ENCODE results near the gene RAPGEF3. TPM values are rescaled to one million over a fixed set of nuclear protein-coding genes. Genes with fewer than 3 reads are reported as not detected.

RAPGEF3 gene
- polyA plus RNA-seq, 4 donors: 2.5 to 19.8 (median 4.3) TPM

DNA sequence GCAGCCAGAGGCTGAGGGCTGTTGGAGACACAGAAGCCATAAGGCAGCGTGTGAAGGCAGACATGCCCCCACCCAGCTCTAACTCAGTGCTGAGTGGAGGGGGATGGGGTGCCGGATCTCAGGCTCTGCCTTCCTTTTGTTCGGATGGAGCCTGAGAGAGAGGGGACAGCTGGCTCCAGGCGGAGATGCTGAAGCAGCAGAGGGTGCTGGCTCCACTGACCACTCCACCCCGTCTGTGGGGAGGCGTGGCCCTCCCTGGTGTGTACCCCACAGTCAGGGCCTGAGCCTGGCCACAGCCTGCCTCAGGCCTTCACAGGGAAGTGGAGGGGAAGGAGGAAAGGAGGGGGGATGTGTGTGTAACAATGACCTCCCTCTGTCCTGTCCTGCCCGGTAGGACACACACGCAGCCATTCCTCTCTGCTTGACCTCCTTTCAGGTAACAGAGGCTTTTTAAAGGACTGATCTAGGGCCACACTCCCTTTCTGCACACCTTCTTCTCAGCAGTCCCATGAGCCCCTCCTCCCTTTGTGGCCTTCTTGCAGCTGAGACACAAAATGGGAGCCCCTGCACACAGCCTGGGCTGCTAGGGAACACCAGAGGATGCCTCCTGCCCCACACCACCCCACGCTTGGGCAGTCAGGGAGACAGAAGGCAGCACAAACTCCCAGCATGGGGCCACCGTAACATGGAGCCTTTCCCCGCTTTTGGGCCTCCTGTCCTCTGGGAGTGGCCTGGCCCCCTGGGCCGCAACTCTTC is 23.8 kb downstream of the RAPGEF3 start:
- FAIRE-seq (no peak), DNase-seq (no peak)
- H3K36me3 ChIP-seq (ENCODE audit: control insufficient read depth in 3 of 3, insufficient read depth in 2 of 3, low read depth in 1 of 3, low read length in 3 of 3): no peaks in the 10 kb centered on the region
- peak overlapping the region in 2 of 3 donors; percentile 1 to 63 for H3K27ac ChIP-seq (ENCODE audit: low read depth in 1 of 3, low read length in 2 of 3)
- H3K4me1 ChIP-seq (ENCODE audit: control insufficient read depth in 3 of 3, insufficient read depth in 2 of 3, low read depth in 1 of 3, low read length in 2 of 3): peaks cover 0 to 13% (median 4%) of the 10 kb centered on the region in 3 donors
- H3K4me3 ChIP-seq (ENCODE audit: low read depth in 1 of 3, low read length in 3 of 3): no peak overlapping the region
- H3K27me3 ChIP-seq (ENCODE audit: control insufficient read depth in 3 of 3, insufficient read depth in 3 of 3, low read length in 3 of 3): no peaks in the 10 kb centered on the region
- 71 to 84% (median 84%) methylated on average over 11 to 12 of the region's 12 CpGs for WGBS, 3 donors
- H3K9me3 ChIP-seq (ENCODE audit: control insufficient read depth in 2 of 2, insufficient read depth in 1 of 2, low read depth in 1 of 2, low read length in 1 of 2): no peaks in the 10 kb centered on the region

DNA sequence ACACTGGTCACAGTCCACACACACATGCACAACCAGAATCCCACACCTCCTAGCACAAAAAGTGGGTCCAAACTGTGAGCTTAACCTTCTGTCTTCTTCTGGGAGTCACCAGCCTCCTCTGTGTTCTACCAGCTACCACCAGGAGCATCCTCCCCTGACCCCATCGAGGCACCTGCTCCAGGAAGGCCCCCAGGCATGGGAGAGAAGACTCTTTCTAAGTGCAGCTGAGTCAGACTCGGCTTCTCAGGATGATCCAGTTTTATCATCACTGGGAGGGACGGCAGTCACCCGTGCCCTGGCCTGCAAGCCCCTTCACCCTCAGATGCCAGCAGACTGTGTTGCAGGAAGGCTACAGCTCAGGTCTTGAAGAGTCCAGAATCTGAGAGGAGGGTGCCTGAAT is 25.5 kb downstream of the RAPGEF3 start:
- 85 to 88% (median 87%) methylated on average over 4 of the region's 4 CpGs for WGBS, 3 donors

DNA sequence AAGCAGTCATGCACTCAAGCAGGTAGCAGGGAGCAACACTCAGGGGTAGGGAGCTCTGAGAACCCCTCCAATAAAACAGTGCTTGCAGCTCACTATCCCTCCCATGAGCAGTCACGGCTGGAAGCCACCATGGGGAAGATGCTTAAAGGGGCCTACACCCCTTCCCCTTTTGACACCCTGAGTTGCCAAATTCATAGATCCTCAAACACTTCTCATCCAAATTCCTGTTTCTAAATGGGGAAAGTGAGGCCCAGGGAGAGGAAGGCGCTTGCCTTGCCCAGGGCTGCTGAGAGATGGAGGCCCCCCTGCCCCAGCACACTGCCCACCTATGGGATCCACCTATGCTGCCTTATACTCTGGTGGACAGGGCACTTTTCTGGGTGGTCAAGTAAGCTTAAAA is 26.2 kb downstream of the RAPGEF3 start:
- Histone ChIP-seq H3K4me1 (ENCODE audit: control insufficient read depth in 3 of 3, insufficient read depth in 2 of 3, low read depth in 1 of 3, low read length in 2 of 3) (peaks cover 0 to 13% (median 4%) of the 10 kb centered on the region in 3 donors), H3K9me3 (ENCODE audit: control insufficient read depth in 2 of 2, insufficient read depth in 1 of 2, low read depth in 1 of 2, low read length in 1 of 2) (no peaks in the 10 kb centered on the region), H3K4me3 (ENCODE audit: low read depth in 1 of 3, low read length in 3 of 3) (no peak overlapping the region), H3K27me3 (ENCODE audit: control insufficient read depth in 3 of 3, insufficient read depth in 3 of 3, low read length in 3 of 3) (no peaks in the 10 kb centered on the region), H3K27ac (ENCODE audit: low read depth in 1 of 3, low read length in 2 of 3) (no peak overlapping the region), H3K36me3 (ENCODE audit: control insufficient read depth in 3 of 3, insufficient read depth in 2 of 3, low read depth in 1 of 3, low read length in 3 of 3) (no peaks in the 10 kb centered on the region)
- no peak for DNase-seq
- WGBS, 3 donors: 77 to 89% (median 83%) methylated on average over 2 of the region's 2 CpGs
- FAIRE-seq: no peak

More for the DNA sequence above, 25.5 kb downstream of the RAPGEF3 start:
- Histone ChIP-seq H3K9me3 (ENCODE audit: control insufficient read depth in 2 of 2, insufficient read depth in 1 of 2, low read depth in 1 of 2, low read length in 1 of 2) (no peaks in the 10 kb centered on the region), H3K36me3 (ENCODE audit: control insufficient read depth in 3 of 3, insufficient read depth in 2 of 3, low read depth in 1 of 3, low read length in 3 of 3) (no peaks in the 10 kb centered on the region), H3K27me3 (ENCODE audit: control insufficient read depth in 3 of 3, insufficient read depth in 3 of 3, low read length in 3 of 3) (no peaks in the 10 kb centered on the region), H3K4me1 (ENCODE audit: control insufficient read depth in 3 of 3, insufficient read depth in 2 of 3, low read depth in 1 of 3, low read length in 2 of 3) (peaks cover 0 to 13% (median 4%) of the 10 kb centered on the region in 3 donors), H3K4me3 (ENCODE audit: low read depth in 1 of 3, low read length in 3 of 3) (no peak overlapping the region), H3K27ac (ENCODE audit: low read depth in 1 of 3, low read length in 2 of 3) (no peak overlapping the region)
- DNase-seq: no peak
- FAIRE-seq: no peak

DNA sequence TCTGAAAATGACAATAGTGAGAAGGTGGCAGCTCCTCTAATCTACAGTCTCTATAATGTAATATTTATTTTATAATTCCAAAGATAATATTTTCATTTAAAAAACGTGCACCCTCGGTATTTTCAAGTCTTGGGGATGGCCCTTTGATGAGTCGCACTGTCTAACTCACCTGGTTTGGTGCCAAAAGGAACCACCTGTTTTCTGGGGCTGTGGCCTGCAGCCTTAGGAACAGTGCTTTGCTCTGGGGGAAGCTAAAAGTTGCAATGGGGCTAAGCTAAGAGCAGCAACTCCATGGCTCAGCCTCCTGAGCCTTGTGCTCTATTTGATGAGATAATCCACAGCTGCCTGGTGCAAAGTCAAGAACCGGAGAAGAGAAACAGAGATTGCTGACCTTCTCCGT is 27.0 kb downstream of the RAPGEF3 start:
- Histone ChIP-seq H3K36me3 (ENCODE audit: control insufficient read depth in 3 of 3, insufficient read depth in 2 of 3, low read depth in 1 of 3, low read length in 3 of 3) (no peaks in the 10 kb centered on the region), H3K9me3 (ENCODE audit: control insufficient read depth in 2 of 2, insufficient read depth in 1 of 2, low read depth in 1 of 2, low read length in 1 of 2) (no peaks in the 10 kb centered on the region), H3K4me1 (ENCODE audit: control insufficient read depth in 3 of 3, insufficient read depth in 2 of 3, low read depth in 1 of 3, low read length in 2 of 3) (peaks cover 0 to 12% (median 4%) of the 10 kb centered on the region in 3 donors), H3K27me3 (ENCODE audit: control insufficient read depth in 3 of 3, insufficient read depth in 3 of 3, low read length in 3 of 3) (no peaks in the 10 kb centered on the region), H3K4me3 (ENCODE audit: low read depth in 1 of 3, low read length in 3 of 3) (no peak overlapping the region), H3K27ac (ENCODE audit: low read depth in 1 of 3, low read length in 2 of 3) (no peak overlapping the region)
- FAIRE-seq (no peak), DNase-seq (no peak)
- WGBS, 3 donors: 59 to 77% (median 69%) methylated on average over 5 of the region's 5 CpGs

DNA sequence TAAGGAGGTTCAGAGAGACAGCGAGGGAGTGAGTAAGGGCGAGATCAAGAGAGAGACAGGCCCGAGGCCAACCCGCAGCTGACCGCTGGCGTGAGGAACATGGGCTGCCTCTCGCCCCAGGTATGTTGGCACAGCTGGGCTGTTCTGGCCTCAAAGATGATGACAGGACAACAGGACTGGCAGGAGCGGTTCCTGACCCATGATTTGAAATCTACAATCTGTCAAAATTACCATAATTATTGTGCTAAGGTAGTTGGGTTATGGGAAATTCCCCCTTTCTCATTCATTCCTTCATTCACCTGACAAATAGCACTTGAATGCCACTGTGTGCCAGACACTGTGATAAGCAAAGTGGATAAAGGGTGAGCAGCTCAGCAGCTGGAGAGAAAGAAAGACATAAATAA is 28.3 kb downstream of the RAPGEF3 start:
- H3K36me3 ChIP-seq (ENCODE audit: control insufficient read depth in 3 of 3, insufficient read depth in 2 of 3, low read depth in 1 of 3, low read length in 3 of 3): no peaks in the 10 kb centered on the region
- DNase-seq (no peak), FAIRE-seq (no peak)
- H3K4me1 ChIP-seq (ENCODE audit: control insufficient read depth in 3 of 3, insufficient read depth in 2 of 3, low read depth in 1 of 3, low read length in 2 of 3): peaks cover 0 to 3% (median 0%) of the 10 kb centered on the region in 3 donors
- H3K4me3 ChIP-seq (ENCODE audit: low read depth in 1 of 3, low read length in 3 of 3): no peak overlapping the region
- H3K27ac ChIP-seq (ENCODE audit: low read depth in 1 of 3, low read length in 2 of 3): no peak overlapping the region
- WGBS, 3 donors: 71 to 87% (median 83%) methylated on average over 8 of the region's 8 CpGs
- no peaks in the 10 kb centered on the region for H3K9me3 ChIP-seq (ENCODE audit: control insufficient read depth in 2 of 2, insufficient read depth in 1 of 2, low read depth in 1 of 2, low read length in 1 of 2)
- H3K27me3 ChIP-seq (ENCODE audit: control insufficient read depth in 3 of 3, insufficient read depth in 3 of 3, low read length in 3 of 3): no peaks in the 10 kb centered on the region

DNA sequence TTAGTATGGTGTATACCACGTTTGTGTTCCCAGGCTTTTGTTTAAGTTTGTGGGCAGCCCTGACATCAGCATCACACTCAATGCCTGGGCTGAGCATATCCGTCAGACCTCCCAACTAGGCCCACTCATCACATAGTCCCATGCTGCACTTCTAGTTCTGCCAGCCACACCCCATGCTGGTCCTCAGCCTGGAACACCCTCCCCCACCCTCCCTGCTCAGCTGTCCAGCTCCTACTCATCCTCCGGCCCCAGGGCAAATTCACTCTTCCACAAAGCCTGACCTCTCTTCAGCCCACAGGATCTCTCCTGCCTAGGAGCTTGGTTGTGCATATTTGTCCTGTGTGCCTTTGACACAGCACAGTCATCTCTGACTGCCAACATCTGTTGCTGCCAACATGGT is 29.4 kb downstream of the RAPGEF3 start:
- Histone ChIP-seq H3K9me3 (ENCODE audit: control insufficient read depth in 2 of 2, insufficient read depth in 1 of 2, low read depth in 1 of 2, low read length in 1 of 2) (no peaks in the 10 kb centered on the region), H3K36me3 (ENCODE audit: control insufficient read depth in 3 of 3, insufficient read depth in 2 of 3, low read depth in 1 of 3, low read length in 3 of 3) (no peaks in the 10 kb centered on the region), H3K27me3 (ENCODE audit: control insufficient read depth in 3 of 3, insufficient read depth in 3 of 3, low read length in 3 of 3) (no peaks in the 10 kb centered on the region), H3K4me3 (ENCODE audit: low read depth in 1 of 3, low read length in 3 of 3) (no peak overlapping the region), H3K27ac (ENCODE audit: low read depth in 1 of 3, low read length in 2 of 3) (no peak overlapping the region), H3K4me1 (ENCODE audit: control insufficient read depth in 3 of 3, insufficient read depth in 2 of 3, low read depth in 1 of 3, low read length in 2 of 3) (no peaks in the 10 kb centered on the region)
- FAIRE-seq: no peak
- no peak for DNase-seq
- 66 to 73% (median 68%) methylated on average over 3 of the region's 3 CpGs for WGBS, 3 donors

DNA sequence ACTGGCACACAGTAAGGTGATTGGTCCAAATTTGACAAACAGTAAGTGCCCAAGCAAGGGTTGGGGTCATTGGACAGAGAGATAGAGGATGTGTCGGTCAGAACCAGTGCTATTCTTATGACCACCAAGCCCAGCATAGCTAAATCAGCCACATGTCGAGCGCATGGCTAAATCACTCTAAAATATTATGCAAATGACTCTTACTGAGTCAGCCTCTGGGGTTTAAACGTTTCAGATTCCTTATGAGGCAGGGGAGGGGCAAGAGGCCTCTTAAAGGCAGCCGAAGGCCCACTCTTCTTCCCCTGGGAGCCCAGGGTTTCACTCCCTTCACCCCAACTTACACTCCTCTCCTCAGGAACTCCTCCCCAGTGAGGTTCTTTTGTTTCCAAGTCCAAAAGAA is 32.8 kb downstream of the RAPGEF3 start:
- no peak overlapping the region for H3K27ac ChIP-seq (ENCODE audit: low read depth in 1 of 3, low read length in 2 of 3)
- FAIRE-seq: no peak
- no peak for DNase-seq

DNA sequence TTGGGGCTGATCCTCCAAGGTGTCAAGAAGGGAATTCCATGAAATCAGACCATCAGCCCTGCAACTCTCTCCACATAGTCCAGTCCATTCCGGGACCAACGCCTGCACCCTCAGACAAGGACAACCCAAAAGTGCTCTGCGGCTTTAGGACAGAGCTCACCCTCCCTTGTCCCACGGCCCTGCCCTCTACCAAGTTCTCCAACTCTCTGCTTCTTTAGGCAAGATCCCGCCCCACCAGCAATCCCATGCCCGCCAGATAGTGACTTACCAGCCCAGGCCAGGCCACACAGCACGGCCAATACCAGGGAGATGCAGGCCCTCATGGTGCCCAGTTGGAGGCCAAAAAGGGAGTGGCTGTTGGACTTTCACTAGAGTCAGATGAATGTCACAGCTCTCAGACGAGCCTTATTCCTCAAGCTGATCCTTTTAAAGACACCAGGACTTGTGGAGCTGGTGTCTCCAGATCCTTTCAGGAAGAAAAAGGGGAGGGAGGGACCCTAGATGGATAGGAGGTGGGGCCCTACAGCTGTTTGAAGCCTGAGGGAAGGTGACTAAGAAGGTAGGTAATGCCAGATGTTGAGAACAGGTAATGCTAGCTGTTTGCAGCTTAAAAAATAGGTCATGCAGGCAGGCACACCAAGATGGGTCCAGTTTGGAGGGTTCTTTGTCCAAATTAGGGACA is 33.4 kb downstream of the RAPGEF3 start, which contains the start of gene ENDOU:
TSS of gene ENDOU (minus strand) at position 400 of the 682 bp plus-strand sequence. CDS start at position 323, 77 bp downstream.
- DNase-seq (no peak), FAIRE-seq (no peak)
- H3K4me3 ChIP-seq (ENCODE audit: low read depth in 1 of 3, low read length in 3 of 3): no peak within 1 kb of the TSS
- no peaks in the 10 kb centered on the region for H3K9me3 ChIP-seq (ENCODE audit: control insufficient read depth in 2 of 2, insufficient read depth in 1 of 2, low read depth in 1 of 2, low read length in 1 of 2)
- H3K27ac ChIP-seq (ENCODE audit: low read depth in 1 of 3, low read length in 2 of 3): no peak within 1 kb of the TSS
- no peaks in the 10 kb centered on the region for H3K4me1 ChIP-seq (ENCODE audit: control insufficient read depth in 3 of 3, insufficient read depth in 2 of 3, low read depth in 1 of 3, low read length in 2 of 3)
- H3K27me3 ChIP-seq (ENCODE audit: control insufficient read depth in 3 of 3, insufficient read depth in 3 of 3, low read length in 3 of 3): no peaks in the 10 kb centered on the region
- peaks cover 0 to 15% (median 0%) of the 10 kb centered on the region in 3 donors for H3K36me3 ChIP-seq (ENCODE audit: control insufficient read depth in 3 of 3, insufficient read depth in 2 of 3, low read depth in 1 of 3, low read length in 3 of 3)
- 90 to 95% (median 93%) methylated on average over 8 of the region's 8 CpGs for WGBS, 3 donors

More for the DNA sequence above, 32.8 kb downstream of the RAPGEF3 start:
- Histone ChIP-seq H3K9me3 (ENCODE audit: control insufficient read depth in 2 of 2, insufficient read depth in 1 of 2, low read depth in 1 of 2, low read length in 1 of 2) (no peaks in the 10 kb centered on the region), H3K27me3 (ENCODE audit: control insufficient read depth in 3 of 3, insufficient read depth in 3 of 3, low read length in 3 of 3) (no peaks in the 10 kb centered on the region), H3K4me3 (ENCODE audit: low read depth in 1 of 3, low read length in 3 of 3) (no peak overlapping the region), H3K4me1 (ENCODE audit: control insufficient read depth in 3 of 3, insufficient read depth in 2 of 3, low read depth in 1 of 3, low read length in 2 of 3) (no peaks in the 10 kb centered on the region), H3K36me3 (ENCODE audit: control insufficient read depth in 3 of 3, insufficient read depth in 2 of 3, low read depth in 1 of 3, low read length in 3 of 3) (peaks cover 0 to 10% (median 0%) of the 10 kb centered on the region in 3 donors)
- WGBS, 3 donors: 59 to 70% (median 67%) methylated on average over 5 of the region's 5 CpGs

All from small intestine (tissue), 7 donors.